ENCODE results near the gene SHBG.

DNA sequence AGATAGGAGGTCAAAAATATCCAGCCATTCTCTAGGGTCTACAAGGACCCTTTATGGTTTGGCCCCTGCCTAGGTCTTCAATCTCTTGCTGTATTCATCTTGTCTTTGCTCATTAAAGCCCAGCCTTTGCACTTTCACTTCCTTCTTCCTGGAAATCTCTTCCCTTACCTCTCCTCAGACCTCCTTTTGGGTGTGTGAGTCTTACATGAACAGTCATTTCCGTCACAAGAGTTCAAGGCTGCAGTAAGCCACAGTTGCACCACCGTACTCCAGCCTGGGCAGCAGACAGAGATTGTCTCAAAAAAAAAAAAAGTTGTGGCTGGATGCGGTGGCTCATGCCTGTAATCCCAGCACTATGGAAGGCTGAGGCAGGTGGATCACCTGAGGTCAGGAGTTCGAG, 14.8 kb downstream of the SHBG start:
- TF ChIP-seq, protein P1, sequence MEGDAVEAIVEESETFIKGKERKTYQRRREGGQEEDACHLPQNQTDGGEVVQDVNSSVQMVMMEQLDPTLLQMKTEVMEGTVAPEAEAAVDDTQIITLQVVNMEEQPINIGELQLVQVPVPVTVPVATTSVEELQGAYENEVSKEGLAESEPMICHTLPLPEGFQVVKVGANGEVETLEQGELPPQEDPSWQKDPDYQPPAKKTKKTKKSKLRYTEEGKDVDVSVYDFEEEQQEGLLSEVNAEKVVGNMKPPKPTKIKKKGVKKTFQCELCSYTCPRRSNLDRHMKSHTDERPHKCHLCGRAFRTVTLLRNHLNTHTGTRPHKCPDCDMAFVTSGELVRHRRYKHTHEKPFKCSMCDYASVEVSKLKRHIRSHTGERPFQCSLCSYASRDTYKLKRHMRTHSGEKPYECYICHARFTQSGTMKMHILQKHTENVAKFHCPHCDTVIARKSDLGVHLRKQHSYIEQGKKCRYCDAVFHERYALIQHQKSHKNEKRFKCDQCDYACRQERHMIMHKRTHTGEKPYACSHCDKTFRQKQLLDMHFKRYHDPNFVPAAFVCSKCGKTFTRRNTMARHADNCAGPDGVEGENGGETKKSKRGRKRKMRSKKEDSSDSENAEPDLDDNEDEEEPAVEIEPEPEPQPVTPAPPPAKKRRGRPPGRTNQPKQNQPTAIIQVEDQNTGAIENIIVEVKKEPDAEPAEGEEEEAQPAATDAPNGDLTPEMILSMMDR (IDR thresholded peaks at IDR 0.05 in 2 of 3, conservative IDR thresholded peaks at IDR 0.05 in 1 of 3; ENCODE audit: control insufficient read depth in 2 of 3, extremely low read depth in 1 of 3, insufficient read depth in 1 of 3, low read depth in 3 of 3, low read length in 3 of 3): no peak
- no peak for TF ChIP-seq JUNB (IDR thresholded peaks at IDR 0.05)
- TF ChIP-seq SMC3 (IDR thresholded peaks at IDR 0.05; ENCODE audit: borderline replicate concordance, low read length): no peak
- TF ChIP-seq MXI1 (IDR thresholded peaks at IDR 0.05; ENCODE audit: low read depth, low read length): no peak
- no peak for TF ChIP-seq TCF12 (IDR thresholded peaks at IDR 0.05; ENCODE audit: low read depth, low read length)
- TF ChIP-seq, protein P2, sequence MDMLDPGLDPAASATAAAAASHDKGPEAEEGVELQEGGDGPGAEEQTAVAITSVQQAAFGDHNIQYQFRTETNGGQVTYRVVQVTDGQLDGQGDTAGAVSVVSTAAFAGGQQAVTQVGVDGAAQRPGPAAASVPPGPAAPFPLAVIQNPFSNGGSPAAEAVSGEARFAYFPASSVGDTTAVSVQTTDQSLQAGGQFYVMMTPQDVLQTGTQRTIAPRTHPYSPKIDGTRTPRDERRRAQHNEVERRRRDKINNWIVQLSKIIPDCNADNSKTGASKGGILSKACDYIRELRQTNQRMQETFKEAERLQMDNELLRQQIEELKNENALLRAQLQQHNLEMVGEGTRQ (IDR thresholded peaks at IDR 0.05; ENCODE audit: borderline replicate concordance, low read depth, low read length): no peak
- no peak for TF ChIP-seq NR2C1 (IDR thresholded peaks at IDR 0.05)
- TF ChIP-seq EZH2 (IDR thresholded peaks at IDR 0.05; ENCODE audit: borderline replicate concordance, control insufficient read depth, low read depth, low read length): no peak
- no peak for TF ChIP-seq NRF1 (conservative IDR thresholded peaks at IDR 0.05; ENCODE audit: low read depth, low read length)
